Heart left ventricle (tissue), 16 donors: ENCODE data around the gene PRDM11. TPM values are rescaled to one million over a fixed set of nuclear protein-coding genes. Genes with fewer than 3 reads are reported as not detected.

ENCODE experiments used
- ATAC-seq, 4 donors: fragments of 200-7000 bp; cut with Tn5 transposase; one replicate each; pipeline ENCODE4 v1.9.1; 2020 to 2022; ENCODE audit warnings: moderate library complexity in 4 of 4, mild to moderate bottlenecking in 3 of 4, moderate number of reproducible peaks in 1 of 4
- DNase-seq, 5 donors: peaks; one replicate each; pipeline ENCODE4 v3.0.0-alpha.2; 2020
- H3K27ac ChIP-seq, 12 donors: fragments of 200-600 bp; sonication (generic) in 4 of 12; one replicate each; pipeline versions ENCODE4 v1.5.0 to v1.8.0; 2016 to 2022; ENCODE audit warnings: mild to moderate bottlenecking in 2 of 12
- H3K27me3 ChIP-seq, 9 donors: fragments of 200-600 bp; sonication (generic) in 2 of 9; one replicate each; pipeline versions ENCODE4 v1.5.1 to v1.8.0; 2016 to 2022; ENCODE audit warnings: mild to moderate bottlenecking in 3 of 9
- H3K36me3 ChIP-seq, 9 donors: fragments of 200-600 bp; sonication (generic) in 2 of 9; one replicate each; pipeline versions ENCODE4 v1.5.0 to v1.8.0; 2018 to 2022; ENCODE audit warnings: mild to moderate bottlenecking in 2 of 9
- H3K4me1 ChIP-seq, 12 donors: fragments of 200-600 bp; sonication (generic) in 4 of 12; one replicate each; pipeline versions ENCODE4 v1.5.0 to v1.8.0; 2016 to 2022; ENCODE audit warnings: mild to moderate bottlenecking in 3 of 12
- H3K4me3 ChIP-seq, 12 donors: fragments of 200-600 bp; sonication (generic) in 4 of 12; one replicate each; pipeline versions ENCODE4 v1.5.0 to v1.8.0; 2017 to 2022; ENCODE audit warnings: mild to moderate bottlenecking in 9 of 12, moderate library complexity in 4 of 12
- H3K9me3 ChIP-seq, 12 donors: fragments of 200-600 bp; sonication (generic) in 4 of 12; one replicate each; pipeline versions ENCODE4 v1.5.0 to v1.8.0; 2016 to 2022; ENCODE audit warnings: mild to moderate bottlenecking in 1 of 12
- POLR2A ChIP-seq, 2 donors: fragments of 450-650 bp; IDR thresholded peaks; one replicate each; pipeline ENCODE4 v1.6.1; 2017; ENCODE audit warnings: antibody characterized with exemption in 2 of 2, mild to moderate bottlenecking in 2 of 2, moderate library complexity in 2 of 2
- WGBS, 4 donors: extraction: QIAGEN DNeasy Blood & Tissue Kit in 2 of 4; methylation state at CpG; one replicate each; pipeline versions ENCODE4 v1.1.5 to v1.1.7; 2013 to 2018; 5-methylcytosine and 5-hydroxymethylcytosine counted together
- intact Hi-C, 10 donors: fragments of 100-400 bp; cut with DNase I; formaldehyde crosslinking; loops; one replicate each; pipeline versions ENCODE4 v1.11.1 to v1.14.2; 2022
- polyA plus RNA-seq, 2 donors: library from polyadenylated mRNA; stranded (reverse); fragments of 200-250 nt; gene quantifications; one replicate each; pipeline ENCODE4 v1.2.3, GENCODE V29; 2013
- total RNA-seq, 9 donors: library from RNA; depleted of rRNA in 2 of 9; stranded (reverse); fragments of >200 nt in 2 of 9; fragmentation: NEBNext Ultra II Directional in 3 of 9; extraction: Animal tissue kit (Norgen Biotek cat#: 25700) in 3 of 9; gene quantifications; one replicate each; pipeline versions ENCODE4 v1.1.0 to v1.2.4, GENCODE V29; 2016 to 2023
- TF ChIP-seq, protein P1 (sequence below), 12 donors: fragments of 200-600 bp; sonication (generic) in 4 of 12; IDR thresholded peaks; one replicate each; pipeline versions ENCODE4 v1.5.0 to v1.8.0; 2018 to 2022; ENCODE audit warnings: antibody characterized with exemption in 12 of 12, mild to moderate bottlenecking in 5 of 12
- donor health status: ischemic (EF 13 %, LVEDD 7.1; RV severe dilation, severe dysfunction).
- donor health status: healthy with polysubstance abuse.
- donor health status: DM: no; HTN: yes; CAD: no.
- donor health status: DM: no; HTN: no; CAD: no.
- donor health status: ischemic (EF 25% LVEDD 6.9; RV normal size, moderate dysfunction).
- donor health status: ischemic (EF 25% LVEDD 5.7; RV mildly dilated, moderate dysfunction).
- donor health status: healthy.
- donor health status: DM: yes; HTN: yes; CAD: no.
- donor health status: ischemic (EF 35%, LVEDD 5.7; RV mildly dilated, moderate dysfunction).
- donor health status: nonischemic (EF 11% LVEDD 7.7; RV severe dilation, severe dysfunction).
- donor health status: DM: yes; HTN: yes; CAD: no.
- donor health status: PGD.
- donor health status: ischemic (EF 29% LVEDD 5.4; RV normal size, mild dysfunction).
- donor health status: nonischemic (EF 23%, LVEDD 6.1; RV moderate dilation, normal function).

PRDM11 gene
- total and polyA plus RNA-seq, 11 donors, result 4.5 to 29.6 (median 18.2) TPM

DNA sequence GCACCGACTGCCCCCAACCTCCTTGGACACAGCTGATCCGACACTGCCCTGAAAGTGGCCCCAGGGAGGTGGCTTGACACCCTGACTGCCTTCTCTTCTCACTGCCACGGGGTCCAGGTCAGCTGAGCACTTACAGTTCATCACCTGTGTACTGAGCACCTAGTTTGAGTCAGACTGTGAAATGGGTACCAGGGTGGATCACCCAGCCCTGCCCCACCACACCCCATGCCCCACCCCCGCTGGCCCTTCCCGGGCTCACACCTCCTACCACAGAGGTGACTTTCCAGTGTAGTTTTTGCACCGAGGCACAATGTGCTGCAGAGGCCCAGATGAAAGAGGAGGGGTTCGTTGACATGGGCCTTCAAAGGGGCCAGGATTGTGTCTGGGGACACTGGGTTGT lies 59.5 kb downstream of the PRDM11 start:
- Histone ChIP-seq H3K36me3 (peaks cover 0 to 15% (median 0%) of the 10 kb centered on the region in 9 donors), H3K9me3 (peaks cover 0 to 7% (median 0%) of the 10 kb centered on the region in 12 donors), H3K4me3 (no peak overlapping the region), H3K27me3 (no peaks in the 10 kb centered on the region), H3K27ac (no peak overlapping the region), H3K4me1 (peaks cover 14 to 47% (median 24%) of the 10 kb centered on the region in 12 donors)
- intact Hi-C loops, result loop anchor here in 1 of 10 donors (5.0 kb wide), 1 partner anchor 86 kb away; no protein-coding TSS in a partner anchor
- ATAC-seq (no peak), DNase-seq (no peak)
- 53 to 78% (median 66%) methylated on average over 7 of the region's 7 CpGs for WGBS, 4 donors
- TF ChIP-seq, protein P1, sequence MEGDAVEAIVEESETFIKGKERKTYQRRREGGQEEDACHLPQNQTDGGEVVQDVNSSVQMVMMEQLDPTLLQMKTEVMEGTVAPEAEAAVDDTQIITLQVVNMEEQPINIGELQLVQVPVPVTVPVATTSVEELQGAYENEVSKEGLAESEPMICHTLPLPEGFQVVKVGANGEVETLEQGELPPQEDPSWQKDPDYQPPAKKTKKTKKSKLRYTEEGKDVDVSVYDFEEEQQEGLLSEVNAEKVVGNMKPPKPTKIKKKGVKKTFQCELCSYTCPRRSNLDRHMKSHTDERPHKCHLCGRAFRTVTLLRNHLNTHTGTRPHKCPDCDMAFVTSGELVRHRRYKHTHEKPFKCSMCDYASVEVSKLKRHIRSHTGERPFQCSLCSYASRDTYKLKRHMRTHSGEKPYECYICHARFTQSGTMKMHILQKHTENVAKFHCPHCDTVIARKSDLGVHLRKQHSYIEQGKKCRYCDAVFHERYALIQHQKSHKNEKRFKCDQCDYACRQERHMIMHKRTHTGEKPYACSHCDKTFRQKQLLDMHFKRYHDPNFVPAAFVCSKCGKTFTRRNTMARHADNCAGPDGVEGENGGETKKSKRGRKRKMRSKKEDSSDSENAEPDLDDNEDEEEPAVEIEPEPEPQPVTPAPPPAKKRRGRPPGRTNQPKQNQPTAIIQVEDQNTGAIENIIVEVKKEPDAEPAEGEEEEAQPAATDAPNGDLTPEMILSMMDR (IDR thresholded peaks at IDR 0.05), result no peak
- TF ChIP-seq POLR2A (IDR thresholded peaks at IDR 0.05), result no peak

DNA sequence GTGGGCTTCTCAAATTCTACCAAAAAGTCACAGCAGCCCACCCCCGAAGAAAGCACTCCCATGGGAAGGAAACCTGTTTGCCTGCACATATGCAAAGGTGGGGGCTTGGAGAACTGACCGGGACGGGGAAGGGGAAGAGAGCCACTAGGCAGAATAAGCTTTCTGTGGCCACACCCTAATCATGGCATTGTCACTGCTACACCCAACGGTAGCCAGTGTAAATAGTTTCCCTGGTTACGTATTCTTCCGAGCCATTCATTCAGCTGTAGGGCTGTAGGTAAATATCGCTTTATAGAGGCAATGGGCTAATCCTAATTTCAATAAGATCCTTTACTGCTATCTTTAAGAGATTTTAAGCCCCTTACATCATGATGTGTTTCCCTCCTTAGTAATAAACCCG lies 61.7 kb downstream of the PRDM11 start:
- DNase-seq (no peak), ATAC-seq (no peak)
- H3K27ac ChIP-seq, result peak overlapping the region in 3 of 12 donors; percentile 82 to 93 (median 93)
- no peaks in the 10 kb centered on the region for H3K27me3 ChIP-seq
- TF ChIP-seq POLR2A (IDR thresholded peaks at IDR 0.05), result no peak
- TF ChIP-seq, protein P1 (IDR thresholded peaks at IDR 0.05), result no peak
- 62 to 80% (median 71%) methylated on average over 8 of the region's 8 CpGs for WGBS, 4 donors
- intact Hi-C loops, result loop anchor here in 2 of 10 donors (2.0 to 5.0 kb wide), 3 partner anchors 25 to 84 kb away; partner anchors contain the start of gene PRDM11 (in 1 of the 2)
- H3K9me3 ChIP-seq, result peaks cover 0 to 4% (median 0%) of the 10 kb centered on the region in 12 donors
- H3K4me3 ChIP-seq, result no peak overlapping the region
- H3K4me1 ChIP-seq, result peaks cover 14 to 61% (median 25%) of the 10 kb centered on the region in 12 donors
- H3K36me3 ChIP-seq, result peaks cover 0 to 23% (median 5%) of the 10 kb centered on the region in 9 donors

DNA sequence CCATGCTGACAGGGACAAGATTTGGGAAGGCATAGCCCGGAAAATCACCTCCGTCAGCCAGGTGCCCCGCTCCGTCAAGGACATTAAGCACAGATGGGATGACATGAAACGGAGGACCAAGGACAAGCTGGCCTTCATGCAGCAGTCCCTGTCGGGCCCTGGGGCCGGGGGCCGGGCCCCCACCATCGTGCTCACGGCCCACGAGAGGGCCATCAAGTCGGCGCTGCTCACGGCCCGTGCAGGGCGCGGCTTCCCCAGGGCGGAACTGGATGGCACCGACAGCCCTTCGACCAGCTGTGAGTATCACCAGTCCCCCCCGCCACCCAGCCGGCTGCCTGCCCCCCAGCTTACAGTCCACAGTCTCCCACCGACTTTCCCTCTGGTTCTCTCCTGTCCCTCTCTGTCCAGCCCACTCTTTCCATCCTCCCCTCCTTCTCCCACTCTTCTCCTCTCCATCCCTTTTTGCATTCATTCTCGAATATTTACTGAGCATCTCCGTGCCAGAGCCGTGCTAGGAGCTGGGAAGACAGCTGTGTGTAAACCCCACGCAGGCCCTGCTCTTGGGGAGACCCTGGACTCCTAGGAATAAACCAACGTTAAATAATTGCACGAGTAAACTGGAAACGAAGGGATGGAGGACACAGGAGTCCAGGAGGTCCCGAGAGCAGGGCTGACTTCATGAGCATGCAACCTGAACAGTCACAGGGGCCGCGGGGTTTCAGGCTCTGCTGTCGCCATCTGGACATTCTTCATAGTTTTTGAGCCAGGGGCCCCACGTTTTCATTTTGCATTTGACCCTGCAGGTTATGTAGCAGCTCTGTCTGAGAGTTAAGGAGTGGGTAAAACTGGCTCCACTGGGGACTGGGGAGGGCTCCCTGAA lies 62.8 kb downstream of the PRDM11 start:
- WGBS, 4 donors, result 72 to 73% (median 72%) methylated on average over 31 to 35 of the region's 35 CpGs
- peaks cover 14 to 68% (median 25%) of the 10 kb centered on the region in 12 donors for H3K4me1 ChIP-seq
- peak overlapping the region; percentile 64 to 94 (median 82) for H3K27ac ChIP-seq
- H3K9me3 ChIP-seq, result no peaks in the 10 kb centered on the region
- DNase-seq (no peak), ATAC-seq (no peak)
- no peak for TF ChIP-seq POLR2A (IDR thresholded peaks at IDR 0.05)
- TF ChIP-seq, protein P1 (IDR thresholded peaks at IDR 0.05), result no peak
- H3K27me3 ChIP-seq, result no peaks in the 10 kb centered on the region
- intact Hi-C loops, result loop anchor here in 2 of 10 donors (2.0 to 5.0 kb wide), 3 partner anchors 26 to 83 kb away; partner anchors contain the start of gene PRDM11 (in 1 of the 2)
- H3K36me3 ChIP-seq, result peaks cover 0 to 27% (median 8%) of the 10 kb centered on the region in 9 donors
- H3K4me3 ChIP-seq, result peak overlapping the region in 8 of 12 donors; percentile 5 to 40 (median 19)
